CD4-positive, alpha-beta T cell (primary cell): ENCODE results near the gene GAD2. TPM values are rescaled to one million over a fixed set of nuclear protein-coding genes. Genes with fewer than 3 reads are reported as not detected.

ENCODE experiments used
- ATAC-seq: fragments of 200-7000 bp; cut with Tn5 transposase; one replicate; pipeline ENCODE4 v1.10.0; 2022; ENCODE audit warnings: mild to moderate bottlenecking; ENCODE audit not compliant: poor library complexity
- CTCF ChIA-PET: fragments of 350-600 bp; sonication (Branson Sonifier 250); formaldehyde crosslinking; loops from one replicate; lab custom pipeline; 2021; ENCODE audit warnings: antibody characterized with exemption, inconsistent platforms; lab: Charles Lee
- POLR2A ChIA-PET: fragments of 350-600 bp; sonication (Branson Sonifier 250); formaldehyde crosslinking; loops from one replicate; lab custom pipeline; 2021; ENCODE audit warnings: antibody characterized with exemption, inconsistent platforms; lab: Charles Lee
- DNase-seq, 14 experiments: peaks; one replicate each; pipeline ENCODE4 v3.0.0-alpha.2; 2013 to 2020; ENCODE audit warnings: mixed read lengths in 2 of 14
- H3K27ac ChIP-seq, 2 donors: one replicate each; pipeline versions ENCODE4 v1.5.1 to v1.7.0; 2013; ENCODE audit warnings: low read length in 2 of 2, low read depth in 1 of 2, mild to moderate bottlenecking in 1 of 2
- H3K27me3 ChIP-seq, 2 experiments: 1 replicate in 1 of 2; 2 replicates in 1 of 2; pipeline versions ENCODE4 v1.6.1 to v1.7.0; 2013; ENCODE audit warnings: low read length in 2 of 2, control low read depth in 1 of 2, mild to moderate bottlenecking in 1 of 2, moderate library complexity in 1 of 2; ENCODE audit not compliant: insufficient read depth in 2 of 2, control insufficient read depth in 1 of 2
- H3K36me3 ChIP-seq: one replicate; pipeline ENCODE4 v1.6.1; 2013; ENCODE audit warnings: low read length, control low read depth; ENCODE audit not compliant: insufficient read depth
- H3K4me1 ChIP-seq: one replicate; pipeline ENCODE4 v1.6.1; 2013; ENCODE audit warnings: low read length, control low read depth; ENCODE audit not compliant: insufficient read depth
- H3K4me3 ChIP-seq: one replicate; pipeline ENCODE4 v1.5.1; 2013; ENCODE audit warnings: mild to moderate bottlenecking, low read length, moderate library complexity
- H3K9me3 ChIP-seq, 2 experiments: 1 replicate in 1 of 2; 2 replicates in 1 of 2; pipeline versions ENCODE4 v1.6.1 to v1.7.0; 2013; ENCODE audit warnings: low read length in 2 of 2, mild to moderate bottlenecking in 2 of 2, control low read depth in 1 of 2, moderate library complexity in 1 of 2; ENCODE audit not compliant: control insufficient read depth in 1 of 2, insufficient read depth in 1 of 2
- H3K27ac Mint-ChIP-seq: one replicate; pipeline ENCODE4 v1.8.0; 2020; ENCODE audit warnings: mixed read lengths
- H3K27me3 Mint-ChIP-seq: one replicate; pipeline ENCODE4 v1.8.0; 2021; ENCODE audit warnings: mixed read lengths
- H3K36me3 Mint-ChIP-seq: one replicate; pipeline ENCODE4 v1.8.0; 2021; ENCODE audit warnings: low read depth, mixed read lengths
- H3K4me1 Mint-ChIP-seq: one replicate; pipeline ENCODE4 v1.8.0; 2021; ENCODE audit warnings: low read depth, mixed read lengths
- H3K4me3 Mint-ChIP-seq: one replicate; pipeline ENCODE4 v1.8.0; 2020; ENCODE audit warnings: mild to moderate bottlenecking, mixed read lengths
- H3K9me3 Mint-ChIP-seq: one replicate; pipeline ENCODE4 v1.8.0; 2020; ENCODE audit warnings: mixed read lengths
- intact Hi-C, 2 experiments: fragments of 100-400 bp; cut with DNase I in 1 of 2; cut with micrococcal nuclease in 1 of 2; formaldehyde crosslinking; loops; one replicate each; pipeline versions ENCODE4 v1.15.1 to v1.9.0; 2023 to 2025; cut with DNase I, micrococcal nuclease
- total RNA-seq, 174 experiments: library from RNA in 2 of 174; stranded (reverse) in 2 of 174; gene quantifications; one replicate each; pipeline ENCODE4 v1.2.3 and lab custom pipeline; 2021 to 2026
- TF ChIP-seq, protein P1 (sequence below): fragments of 200-600 bp; IDR thresholded peaks from one replicate; pipeline ENCODE4 v1.8.0; 2022; ENCODE audit warnings: antibody characterized with exemption, mild to moderate bottlenecking

Gene GAD2
- total RNA-seq, 2 experiments from 2014 or later = not detected

DNA sequence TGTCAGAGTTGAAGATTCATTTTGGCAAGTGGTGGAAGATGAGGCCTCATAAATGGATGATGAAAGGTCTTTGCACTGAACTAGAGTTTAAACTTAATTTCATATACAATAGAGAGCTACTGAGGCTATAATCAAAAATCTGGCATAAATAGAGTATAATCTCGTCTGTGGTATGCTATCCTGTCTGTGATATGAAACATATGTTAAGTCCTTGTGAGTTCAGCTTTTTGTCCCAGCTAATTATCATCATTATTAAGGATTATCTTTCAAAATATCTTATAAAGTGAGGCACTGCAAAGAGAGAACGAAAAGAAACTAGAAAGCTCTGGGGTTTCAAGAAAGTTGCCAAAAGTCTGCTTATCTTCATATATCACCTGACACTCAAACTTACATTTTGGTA, 83.4 kb downstream of the GAD2 start:
- H3K27ac Mint-ChIP-seq = no peak overlapping the region

DNA sequence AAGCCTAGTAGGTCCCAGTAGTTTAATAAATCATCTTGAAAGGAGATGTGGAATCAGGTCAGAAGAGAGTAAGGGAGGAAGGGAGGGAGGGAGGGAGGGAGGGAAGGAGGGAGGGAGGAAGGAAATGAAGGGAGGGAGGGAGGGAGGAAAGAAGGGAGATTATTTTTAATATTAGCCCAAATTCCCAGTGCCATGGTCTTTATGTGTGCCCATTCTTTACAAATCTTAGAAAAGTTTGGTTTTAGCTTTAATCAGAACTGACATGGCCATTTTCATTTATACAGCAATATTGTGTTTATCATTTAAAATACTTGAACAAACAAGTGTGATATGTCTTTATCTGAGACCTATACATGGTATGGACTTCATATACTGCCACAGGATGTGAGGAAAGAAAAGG, 86.8 kb downstream of the GAD2 start:
- H3K27ac Mint-ChIP-seq = no peak overlapping the region

More for the DNA sequence above, 83.4 kb downstream of the GAD2 start:
- no peak for DNase-seq
- ATAC-seq = no peak
- H3K4me1 Mint-ChIP-seq = no peaks in the 10 kb centered on the region
- no peaks in the 10 kb centered on the region for H3K4me1 ChIP-seq
- no peak overlapping the region for H3K4me3 ChIP-seq
- no peak overlapping the region for H3K27ac ChIP-seq
- no peaks in the 10 kb centered on the region for H3K9me3 Mint-ChIP-seq
- no peaks in the 10 kb centered on the region for H3K36me3 Mint-ChIP-seq
- CTCF ChIA-PET = no interaction called here
- H3K4me3 Mint-ChIP-seq = no peak overlapping the region
- H3K36me3 ChIP-seq = no peaks in the 10 kb centered on the region
- POLR2A ChIA-PET = no interaction called here
- H3K27me3 Mint-ChIP-seq = no peaks in the 10 kb centered on the region
- TF ChIP-seq, protein P1, sequence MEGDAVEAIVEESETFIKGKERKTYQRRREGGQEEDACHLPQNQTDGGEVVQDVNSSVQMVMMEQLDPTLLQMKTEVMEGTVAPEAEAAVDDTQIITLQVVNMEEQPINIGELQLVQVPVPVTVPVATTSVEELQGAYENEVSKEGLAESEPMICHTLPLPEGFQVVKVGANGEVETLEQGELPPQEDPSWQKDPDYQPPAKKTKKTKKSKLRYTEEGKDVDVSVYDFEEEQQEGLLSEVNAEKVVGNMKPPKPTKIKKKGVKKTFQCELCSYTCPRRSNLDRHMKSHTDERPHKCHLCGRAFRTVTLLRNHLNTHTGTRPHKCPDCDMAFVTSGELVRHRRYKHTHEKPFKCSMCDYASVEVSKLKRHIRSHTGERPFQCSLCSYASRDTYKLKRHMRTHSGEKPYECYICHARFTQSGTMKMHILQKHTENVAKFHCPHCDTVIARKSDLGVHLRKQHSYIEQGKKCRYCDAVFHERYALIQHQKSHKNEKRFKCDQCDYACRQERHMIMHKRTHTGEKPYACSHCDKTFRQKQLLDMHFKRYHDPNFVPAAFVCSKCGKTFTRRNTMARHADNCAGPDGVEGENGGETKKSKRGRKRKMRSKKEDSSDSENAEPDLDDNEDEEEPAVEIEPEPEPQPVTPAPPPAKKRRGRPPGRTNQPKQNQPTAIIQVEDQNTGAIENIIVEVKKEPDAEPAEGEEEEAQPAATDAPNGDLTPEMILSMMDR = no peak
- H3K27me3 ChIP-seq = peaks cover 0 to 7% of the 10 kb centered on the region in 2 experiments
- H3K9me3 ChIP-seq = no peaks in the 10 kb centered on the region
- intact Hi-C loops = no loop called here

DNA sequence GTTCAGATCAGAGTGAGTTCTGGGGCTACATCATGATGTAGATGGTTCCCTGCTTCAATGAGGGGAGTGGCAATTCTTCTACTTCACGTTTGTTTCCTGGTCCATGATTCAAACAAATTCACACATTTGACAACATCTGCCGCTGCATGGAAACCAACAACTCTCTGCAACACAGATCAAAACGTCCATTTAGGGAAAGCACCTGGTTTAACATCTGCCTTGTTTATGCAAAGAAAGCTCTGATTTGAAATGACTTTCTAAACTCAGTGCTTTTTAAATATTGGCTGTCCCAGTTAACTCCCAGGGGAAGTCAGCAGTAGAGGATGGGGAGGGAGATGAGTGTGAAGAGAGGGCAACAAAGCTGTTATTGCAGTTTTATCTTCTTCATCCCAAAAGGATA, 93.8 kb downstream of the GAD2 start:
- no peak for ATAC-seq
- ChIA-PET CTCF (no interaction called here), POLR2A (no interaction called here)
- H3K9me3 Mint-ChIP-seq = no peaks in the 10 kb centered on the region
- H3K27me3 Mint-ChIP-seq = peaks cover 48% of the 10 kb centered on the region
- H3K27ac ChIP-seq = no peak overlapping the region
- intact Hi-C loops = no loop called here
- no peak overlapping the region for H3K4me3 ChIP-seq
- no peaks in the 10 kb centered on the region for H3K36me3 Mint-ChIP-seq
- no peak overlapping the region for H3K4me3 Mint-ChIP-seq
- no peaks in the 10 kb centered on the region for H3K4me1 ChIP-seq
- no peaks in the 10 kb centered on the region for H3K9me3 ChIP-seq
- no peaks in the 10 kb centered on the region for H3K36me3 ChIP-seq
- no peak overlapping the region for H3K27ac Mint-ChIP-seq
- H3K4me1 Mint-ChIP-seq = no peaks in the 10 kb centered on the region
- TF ChIP-seq, protein P1 = no peak
- peaks cover 5 to 14% of the 10 kb centered on the region in 2 experiments for H3K27me3 ChIP-seq
- DNase-seq = no peak

More for the DNA sequence above, 86.8 kb downstream of the GAD2 start:
- Histone ChIP-seq H3K4me3 (no peak overlapping the region), H3K27me3 (peaks cover 3 to 5% of the 10 kb centered on the region in 2 experiments), H3K36me3 (no peaks in the 10 kb centered on the region), H3K9me3 (no peaks in the 10 kb centered on the region), H3K27ac (no peak overlapping the region), H3K4me1 (no peaks in the 10 kb centered on the region)
- TF ChIP-seq, protein P1 = no peak
- DNase-seq (no peak), ATAC-seq (no peak)
- H3K4me3 Mint-ChIP-seq = no peak overlapping the region
- H3K4me1 Mint-ChIP-seq = no peaks in the 10 kb centered on the region
- H3K36me3 Mint-ChIP-seq = no peaks in the 10 kb centered on the region
- ChIA-PET CTCF (no interaction called here), POLR2A (no interaction called here)
- no peaks in the 10 kb centered on the region for H3K9me3 Mint-ChIP-seq
- intact Hi-C loops = no loop called here
- H3K27me3 Mint-ChIP-seq = peaks cover 13% of the 10 kb centered on the region
